Osteoblast (primary cell): ENCODE measurements around the gene SLC7A6. TPM values are rescaled to one million over a fixed set of nuclear protein-coding genes. Genes with fewer than 3 reads are reported as not detected.

Experiments used
- DNase-seq: peaks from one replicate; pipeline ENCODE4 v3.0.0; 2011; ENCODE audit warnings: low spot score, mixed read lengths; ENCODE audit not compliant: insufficient read length; ENCODE audit errors: missing footprints
- H2AFZ ChIP-seq: 2 replicates; pipeline ENCODE4 v1.6.0; 2011; ENCODE audit warnings: mild to moderate bottlenecking, low read length
- H3K27ac ChIP-seq: 2 replicates; pipeline ENCODE4 v1.5.1; 2011; ENCODE audit warnings: mild to moderate bottlenecking, low read depth, low read length, moderate library complexity
- H3K27me3 ChIP-seq: 2 replicates; pipeline ENCODE4 v1.6.0; 2012; ENCODE audit warnings: mild to moderate bottlenecking, control low read depth, inconsistent platforms, low read length, moderate library complexity; ENCODE audit not compliant: insufficient read depth
- H3K36me3 ChIP-seq: 2 replicates; pipeline ENCODE4 v1.5.1; 2011; ENCODE audit warnings: mild to moderate bottlenecking, low read length, control low read depth, moderate library complexity; ENCODE audit not compliant: insufficient read depth
- H3K4me1 ChIP-seq: 2 replicates; pipeline ENCODE4 v1.5.1; 2011; ENCODE audit warnings: mild to moderate bottlenecking, low read length, control low read depth, moderate library complexity; ENCODE audit not compliant: insufficient read depth
- H3K4me2 ChIP-seq: 2 replicates; pipeline ENCODE4 v1.6.0; 2011; ENCODE audit warnings: mild to moderate bottlenecking, low read length; ENCODE audit not compliant: insufficient read depth
- H3K4me3 ChIP-seq: fragments of 200-600 bp; sonication (generic); 3 replicates; pipeline ENCODE4 v1.5.1; 2012; ENCODE audit warnings: mild to moderate bottlenecking, low read length, inconsistent platforms; ENCODE audit not compliant: insufficient read depth
- H3K79me2 ChIP-seq: 2 replicates; pipeline ENCODE4 v1.6.0; 2012; ENCODE audit warnings: mild to moderate bottlenecking, low read length, control low read depth, inconsistent platforms; ENCODE audit not compliant: insufficient read depth
- H3K9me3 ChIP-seq: 2 replicates; pipeline ENCODE4 v1.5.1; 2011; ENCODE audit warnings: low read depth, low read length, control low read depth
- H4K20me1 ChIP-seq: 2 replicates; pipeline ENCODE4 v1.6.0; 2012; ENCODE audit warnings: mild to moderate bottlenecking, low read length, control low read depth; ENCODE audit not compliant: insufficient read depth
- total RNA-seq: library from RNA; depleted of rRNA; stranded (reverse); fragments of >200 nt; gene quantifications from 2 replicates; pipeline ENCODE4 v1.2.3, GENCODE V29; 2012
- TF ChIP-seq, protein P1 (sequence below): IDR thresholded peaks from 2 replicates; pipeline ENCODE4 v1.5.1; 2011; ENCODE audit warnings: mild to moderate bottlenecking, low read depth, low read length, moderate library complexity; ENCODE audit errors: extremely low read depth

SLC7A6 gene
- total RNA-seq, 1 donor = 36.9 TPM

DNA sequence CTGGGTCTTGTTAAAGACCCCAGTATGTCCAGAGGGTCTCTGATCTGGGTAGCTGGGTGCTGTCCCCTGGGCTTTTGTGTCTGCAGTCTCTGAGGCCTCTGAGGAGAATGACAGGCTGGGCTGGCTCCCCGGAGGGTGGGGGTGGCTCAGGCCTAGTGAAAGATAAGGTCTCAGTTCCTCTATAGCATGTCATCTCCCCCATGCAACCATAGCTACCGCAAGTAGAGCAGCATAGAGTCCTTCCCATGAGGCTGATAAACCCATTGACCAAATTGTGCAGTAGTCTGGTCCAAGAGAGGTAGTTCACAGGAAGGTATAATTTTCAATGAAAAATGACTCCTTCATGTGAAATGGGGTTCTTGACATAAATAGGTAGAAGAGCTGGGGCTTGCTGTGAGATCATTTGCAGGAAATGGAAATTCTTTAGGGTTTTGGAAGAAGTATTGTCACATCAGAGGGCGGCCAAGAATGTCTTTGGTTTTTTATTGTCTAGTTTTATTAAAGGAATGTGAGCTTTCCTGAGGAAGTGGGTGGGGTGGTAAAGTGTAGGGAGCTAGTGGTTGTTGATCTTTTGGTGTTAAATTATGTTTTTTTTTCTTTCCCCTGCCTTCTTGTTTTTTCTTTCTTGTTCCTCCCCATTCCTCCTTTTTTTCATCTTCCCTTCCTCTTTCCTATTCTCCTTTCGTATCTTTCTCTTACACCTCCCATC, 25.4 kb downstream of the SLC7A6 start:
- H3K9me3 ChIP-seq = no peaks in the 10 kb centered on the region
- H3K27me3 ChIP-seq = no peaks in the 10 kb centered on the region
- H3K27ac ChIP-seq = peak overlapping the region; percentile 59
- no peak for DNase-seq
- no peak overlapping the region for H2AFZ ChIP-seq
- peaks cover 67% of the 10 kb centered on the region for H3K79me2 ChIP-seq
- TF ChIP-seq, protein P1, sequence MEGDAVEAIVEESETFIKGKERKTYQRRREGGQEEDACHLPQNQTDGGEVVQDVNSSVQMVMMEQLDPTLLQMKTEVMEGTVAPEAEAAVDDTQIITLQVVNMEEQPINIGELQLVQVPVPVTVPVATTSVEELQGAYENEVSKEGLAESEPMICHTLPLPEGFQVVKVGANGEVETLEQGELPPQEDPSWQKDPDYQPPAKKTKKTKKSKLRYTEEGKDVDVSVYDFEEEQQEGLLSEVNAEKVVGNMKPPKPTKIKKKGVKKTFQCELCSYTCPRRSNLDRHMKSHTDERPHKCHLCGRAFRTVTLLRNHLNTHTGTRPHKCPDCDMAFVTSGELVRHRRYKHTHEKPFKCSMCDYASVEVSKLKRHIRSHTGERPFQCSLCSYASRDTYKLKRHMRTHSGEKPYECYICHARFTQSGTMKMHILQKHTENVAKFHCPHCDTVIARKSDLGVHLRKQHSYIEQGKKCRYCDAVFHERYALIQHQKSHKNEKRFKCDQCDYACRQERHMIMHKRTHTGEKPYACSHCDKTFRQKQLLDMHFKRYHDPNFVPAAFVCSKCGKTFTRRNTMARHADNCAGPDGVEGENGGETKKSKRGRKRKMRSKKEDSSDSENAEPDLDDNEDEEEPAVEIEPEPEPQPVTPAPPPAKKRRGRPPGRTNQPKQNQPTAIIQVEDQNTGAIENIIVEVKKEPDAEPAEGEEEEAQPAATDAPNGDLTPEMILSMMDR = no peak
- H4K20me1 ChIP-seq = peaks cover 55% of the 10 kb centered on the region
- H3K4me1 ChIP-seq = peaks cover 39% of the 10 kb centered on the region
- peaks cover 67% of the 10 kb centered on the region for H3K36me3 ChIP-seq
- H3K4me2 ChIP-seq = peak overlapping the region; percentile 40
- no peak overlapping the region for H3K4me3 ChIP-seq

DNA sequence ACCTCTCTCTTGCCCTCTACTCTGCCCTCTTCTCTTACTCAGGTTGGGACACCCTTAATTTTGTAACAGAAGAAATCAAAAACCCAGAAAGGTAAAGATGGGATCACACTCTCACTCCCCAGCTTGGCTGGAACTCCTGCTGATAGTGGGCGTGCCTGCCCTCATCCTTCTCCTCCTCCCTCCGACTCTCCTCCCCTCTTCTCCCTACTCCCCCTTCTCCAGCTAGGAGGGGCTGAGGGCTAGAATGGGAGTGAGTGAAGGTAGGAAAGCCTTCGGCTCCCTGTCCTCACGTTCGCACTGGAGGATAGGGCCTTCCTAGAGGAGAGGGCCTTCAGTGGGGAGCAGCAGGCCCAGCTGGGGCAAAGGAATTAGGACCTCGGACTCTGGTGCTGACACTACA, 26.1 kb downstream of the SLC7A6 start:
- Histone ChIP-seq H3K9me3 (no peaks in the 10 kb centered on the region), H2AFZ (no peak overlapping the region), H3K4me3 (no peak overlapping the region), H3K27me3 (no peaks in the 10 kb centered on the region), H4K20me1 (peaks cover 55% of the 10 kb centered on the region), H3K79me2 (peaks cover 60% of the 10 kb centered on the region), H3K4me2 (peak overlapping the region; percentile 40), H3K36me3 (peaks cover 68% of the 10 kb centered on the region), H3K27ac (peak overlapping the region; percentile 59), H3K4me1 (peaks cover 39% of the 10 kb centered on the region)
- DNase-seq = no peak
- TF ChIP-seq, protein P1 = no peak

GRCh38 chr16:68291227-68291626, 26.9 kb downstream of the SLC7A6 start:
- TF ChIP-seq, protein P1 = no peak
- DNase-seq = no peak
- peaks cover 60% of the 10 kb centered on the region for H3K79me2 ChIP-seq
- H3K9me3 ChIP-seq = no peaks in the 10 kb centered on the region
- no peak overlapping the region for H3K4me3 ChIP-seq
- no peak overlapping the region for H3K27ac ChIP-seq
- H3K4me1 ChIP-seq = peaks cover 39% of the 10 kb centered on the region
- no peak overlapping the region for H2AFZ ChIP-seq
- H3K36me3 ChIP-seq = peaks cover 72% of the 10 kb centered on the region
- no peaks in the 10 kb centered on the region for H3K27me3 ChIP-seq
- peaks cover 51% of the 10 kb centered on the region for H4K20me1 ChIP-seq
- no peak overlapping the region for H3K4me2 ChIP-seq

DNA sequence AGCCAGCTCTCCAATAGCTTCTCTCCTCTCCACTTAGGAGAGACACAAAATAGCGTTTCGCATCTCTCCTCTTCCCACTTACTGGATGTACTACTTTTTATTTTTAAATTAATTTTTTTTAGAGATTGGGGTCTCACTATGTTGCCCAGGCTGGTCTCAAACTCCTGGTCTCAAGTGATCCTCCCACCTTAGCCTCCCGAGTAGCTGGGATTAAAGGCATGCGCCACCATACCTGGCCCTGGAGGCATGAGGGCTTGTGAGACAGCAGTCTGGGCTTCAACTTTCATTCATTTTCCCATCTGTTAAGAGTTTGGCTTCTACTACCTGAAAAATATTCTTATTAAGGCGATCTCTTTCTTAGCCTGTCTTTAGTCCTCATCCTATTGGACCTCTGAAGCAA, 28.1 kb downstream of the SLC7A6 start:
- no peak overlapping the region for H3K4me3 ChIP-seq
- TF ChIP-seq, protein P1 = no peak
- peaks cover 41% of the 10 kb centered on the region for H4K20me1 ChIP-seq
- H2AFZ ChIP-seq = no peak overlapping the region
- DNase-seq = no peak
- H3K27me3 ChIP-seq = no peaks in the 10 kb centered on the region
- peaks cover 70% of the 10 kb centered on the region for H3K36me3 ChIP-seq
- no peak overlapping the region for H3K27ac ChIP-seq
- H3K4me2 ChIP-seq = no peak overlapping the region
- peaks cover 34% of the 10 kb centered on the region for H3K4me1 ChIP-seq
- H3K79me2 ChIP-seq = peaks cover 55% of the 10 kb centered on the region
- H3K9me3 ChIP-seq = no peaks in the 10 kb centered on the region
